A549 (cell line): Measurements from ENCODE around the gene PAQR8. TPM values are rescaled to one million over a fixed set of nuclear protein-coding genes. Genes with fewer than 3 reads are reported as not detected.

Experiments used
- ATAC-seq, 2 experiments: fragments of 200-7000 bp in 1 of 2; fragments of >200 bp in 1 of 2; cut with Nextera tagmentation in 1 of 2; cut with Tn5 transposase in 1 of 2; 3 replicates each; pipeline versions ENCODE4 v1.8.0 to v1.9.1; 2018 to 2020; ENCODE audit warnings: mild to moderate bottlenecking in 1 of 2, moderate library complexity in 1 of 2
- CTCF ChIA-PET: fragments of 300-600 bp; sonication (Branson Sonifier 250); formaldehyde crosslinking; extraction: SDS; loops from one replicate; lab custom pipeline; 2021; ENCODE audit warnings: antibody characterized with exemption, inconsistent platforms; lab: Yijun Ruan, JAX
- POLR2A ChIA-PET: fragments of 350-600 bp; formaldehyde crosslinking; extraction: SDS; loops from one replicate; lab custom pipeline; 2021; ENCODE audit warnings: antibody characterized with exemption, inconsistent platforms; lab: Yijun Ruan, JAX
- DNase-seq, 2 experiments: peaks; one replicate each; pipeline versions ENCODE4 v3.0.0 to v3.0.0-alpha.2; 2011 to 2016; ENCODE audit warnings: low read depth in 1 of 2, low spot score in 1 of 2
- FAIRE-seq: peaks from 2 replicates; lab custom pipeline; 2011; peaks lifted over from hg19 to GRCh38; lab: Jason Lieb, UNC
- H3K27ac ChIP-seq, 2 experiments: fragments of >200 bp; sonication (Bioruptor Twin); formaldehyde crosslinking; 3 replicates each; pipeline ENCODE4 v1.5.1; 2016 to 2017
- H3K4me1 ChIP-seq: fragments of >200 bp; sonication (Bioruptor Twin); formaldehyde crosslinking; 3 replicates; pipeline ENCODE4 v1.6.1; 2016
- H3K4me2 ChIP-seq: fragments of >200 bp; sonication (Bioruptor Twin); formaldehyde crosslinking; 3 replicates; pipeline ENCODE4 v1.6.1; 2016
- H3K4me3 ChIP-seq: fragments of >200 bp; sonication (Bioruptor Twin); formaldehyde crosslinking; 3 replicates; pipeline ENCODE4 v1.5.1; 2016
- H3K9me3 ChIP-seq: fragments of >200 bp; sonication (Bioruptor Twin); formaldehyde crosslinking; 3 replicates; pipeline ENCODE4 v1.6.1; 2016
- ATOH8 ChIP-seq: fragments of 250-450 bp; sonication (Bioruptor Pico); IDR thresholded peaks from 2 replicates; pipeline ENCODE4 v1.5.0; 2020; ENCODE audit warnings: low read depth, mild to moderate bottlenecking, moderate library complexity
- BCL3 ChIP-seq: fragments of >200 bp; sonication (Bioruptor Twin); formaldehyde crosslinking; IDR thresholded peaks from 3 replicates; pipeline ENCODE4 v1.6.1; 2016
- BHLHE40 ChIP-seq: IDR thresholded peaks from 2 replicates; pipeline ENCODE4 v1.6.1; 2012; ENCODE audit warnings: low read depth, low read length, inconsistent platforms
- CBX8 ChIP-seq: fragments of 200-600 bp; sonication (generic); IDR thresholded peaks from 2 replicates; pipeline ENCODE4 v1.6.1; 2016
- EHMT2 ChIP-seq: fragments of 200-600 bp; sonication (generic); IDR thresholded peaks from 2 replicates; pipeline ENCODE4 v1.6.1; 2016; ENCODE audit warnings: antibody characterized with exemption, low read depth, mild to moderate bottlenecking, moderate library complexity
- ESRRA ChIP-seq: fragments of 150-350 bp; IDR thresholded peaks from 2 replicates; pipeline ENCODE4 v1.6.1; 2014; ENCODE audit warnings: mild to moderate bottlenecking, low read length, borderline replicate concordance
- FOSL2 ChIP-seq, 2 experiments: fragments of 450-650 bp in 1 of 2; fragments of >200 bp in 1 of 2; sonication (Bioruptor Twin) in 1 of 2; formaldehyde crosslinking; IDR thresholded peaks; 2 replicates each; pipeline versions ENCODE4 v1.5.0 to v1.6.1; 2016 to 2020; ENCODE audit warnings: mild to moderate bottlenecking in 1 of 2, moderate library complexity in 1 of 2
- GATA3 ChIP-seq: IDR thresholded peaks from 2 replicates; pipeline ENCODE4 v1.6.1; 2012; ENCODE audit warnings: borderline replicate concordance
- HMGXB4 ChIP-seq: fragments of 250-450 bp; sonication (Bioruptor Pico); IDR thresholded peaks from 2 replicates; pipeline ENCODE4 v1.5.0; 2021; ENCODE audit warnings: mild to moderate bottlenecking, moderate library complexity, borderline replicate concordance
- HOXA7 ChIP-seq: fragments of 250-450 bp; sonication (Bioruptor Pico); IDR thresholded peaks from 2 replicates; pipeline ENCODE4 v1.5.0; 2020; ENCODE audit warnings: mild to moderate bottlenecking, moderate library complexity
- HOXB13 ChIP-seq: fragments of 250-450 bp; sonication (Bioruptor Pico); IDR thresholded peaks from 2 replicates; pipeline ENCODE4 v1.5.0; 2020; ENCODE audit warnings: low read depth, mild to moderate bottlenecking, moderate library complexity
- HOXB5 ChIP-seq: fragments of 250-450 bp; sonication (Bioruptor Pico); IDR thresholded peaks from 2 replicates; pipeline ENCODE4 v1.5.0; 2020; ENCODE audit warnings: mild to moderate bottlenecking, moderate library complexity
- JUN ChIP-seq, 2 experiments: fragments of >200 bp; sonication (Bioruptor Twin); formaldehyde crosslinking; IDR thresholded peaks; 2 replicates in 1 of 2; 3 replicates in 1 of 2; pipeline ENCODE4 v1.6.1; 2016 to 2017
- JUNB ChIP-seq: fragments of >200 bp; sonication (Bioruptor Twin); formaldehyde crosslinking; IDR thresholded peaks from 2 replicates; pipeline ENCODE4 v1.6.1; 2016
- MAFK ChIP-seq: fragments of 450-650 bp; IDR thresholded peaks from 2 replicates; pipeline ENCODE4 v1.6.1; 2014; ENCODE audit not compliant: partially characterized antibody
- MAX ChIP-seq: IDR thresholded peaks from 2 replicates; pipeline ENCODE4 v1.6.1; 2012
- MYC ChIP-seq: IDR thresholded peaks from 2 replicates; pipeline ENCODE4 v1.6.1; 2012; ENCODE audit warnings: mild to moderate bottlenecking, inconsistent platforms, low read length, improper control_type of control experiment, borderline replicate concordance
- NPAS2 ChIP-seq: fragments of 250-450 bp; sonication (Bioruptor Pico); IDR thresholded peaks from 2 replicates; pipeline ENCODE4 v1.8.0; 2022; ENCODE audit warnings: mild to moderate bottlenecking, moderate library complexity, borderline replicate concordance
- PHF8 ChIP-seq: fragments of 200-600 bp; sonication (generic); IDR thresholded peaks from 2 replicates; pipeline ENCODE4 v1.6.1; 2016; ENCODE audit warnings: low read depth, mild to moderate bottlenecking, antibody characterized with exemption, moderate library complexity, borderline replicate concordance
- RAD21 ChIP-seq, 2 experiments: fragments of >200 bp in 1 of 2; sonication (Bioruptor Twin) in 1 of 2; formaldehyde crosslinking in 1 of 2; IDR thresholded peaks in 1 of 2; conservative IDR thresholded peaks in 1 of 2; 2 replicates in 1 of 2; 3 replicates in 1 of 2; pipeline ENCODE4 v1.6.1; 2012 to 2018; ENCODE audit warnings: inconsistent platforms in 1 of 2
- RFX5 ChIP-seq: fragments of 450-650 bp; IDR thresholded peaks from 2 replicates; pipeline ENCODE4 v1.7.1; 2014; ENCODE audit warnings: antibody characterized with exemption, mild to moderate bottlenecking, moderate library complexity
- RNF2 ChIP-seq: fragments of 200-600 bp; sonication (generic); IDR thresholded peaks from 2 replicates; pipeline ENCODE4 v1.6.1; 2016; ENCODE audit warnings: low read depth, mild to moderate bottlenecking, antibody characterized with exemption, moderate library complexity, borderline replicate concordance
- USF2 ChIP-seq: fragments of 450-650 bp; IDR thresholded peaks from 2 replicates; pipeline ENCODE4 v1.6.1; 2014; ENCODE audit warnings: antibody characterized with exemption
- ZFP36 ChIP-seq: fragments of 450-650 bp; IDR thresholded peaks from 2 replicates; pipeline ENCODE4 v1.6.1; 2014; ENCODE audit warnings: borderline replicate concordance; ENCODE audit not compliant: partially characterized antibody
- WGBS: methylation state at CpG from one replicate; pipeline ENCODE4 v1.1.6; 2017; ENCODE audit errors: missing lambda C conversion rate; 5-methylcytosine and 5-hydroxymethylcytosine counted together
- polyA plus RNA-seq, 4 experiments: library from polyadenylated mRNA; depleted of rRNA in 3 of 4; stranded (reverse); fragments of >200 nt; fragmentation: RNase III in 1 of 4; extraction: RNeasy Plus Mini Kit Qiagen cat#74134 plus additional on column Dnase treatment in 1 of 4; gene quantifications; 2 replicates in 3 of 4; 3 replicates in 1 of 4; pipeline ENCODE4 v1.2.3, GENCODE V29; 2011 to 2017

Gene PAQR8
- polyA plus RNA-seq, 2 of the 4 experiments (the other 2 are of a cell fraction): 0.80 to 1.2 TPM

GRCh38 chr6:52351879-52352238, 10.1 kb upstream of the PAQR8 start:
- ChIA-PET POLR2A (interaction anchor here (0.8 to 1.7 kb wide), 3 partner anchors 10 to 67 kb away, joined by 4 to 24 read pairs (median 7); partner anchors contain the start of genes MCM3 and PAQR8), CTCF (interaction anchor here (1.1 to 3.1 kb wide), 3 partner anchors 10 to 65 kb away, joined by 3 to 9 read pairs (median 6); partner anchors contain the start of gene PAQR8)

GRCh38 chr6:52352239-52353018, 9.5 kb upstream of the PAQR8 start:
- ChIA-PET CTCF (interaction anchor here (1.1 to 3.1 kb wide), 3 partner anchors 10 to 66 kb away, joined by 3 to 9 read pairs (median 6); partner anchors contain the start of gene PAQR8), POLR2A (interaction anchor here (0.6 to 1.7 kb wide), 4 partner anchors 9 to 68 kb away, joined by 4 to 24 read pairs (median 6); partner anchors contain the start of genes MCM3 and PAQR8)
- peaks cover 17% of the 10 kb centered on the region for H3K4me1 ChIP-seq
- WGBS: 2% methylated on average over 5 of the region's 5 CpGs
- DNase-seq (peak; percentile 65 to 79), ATAC-seq (peak; percentile 98 to 99), FAIRE-seq (no peak)
- peak overlapping the region; percentile 12; the same call in 1 of the 3 replicates for H3K4me3 ChIP-seq
- no peaks in the 10 kb centered on the region for H3K9me3 ChIP-seq
- H3K27ac ChIP-seq: peak overlapping the region; percentile 81 to 86
- H3K4me2 ChIP-seq: peak overlapping the region; percentile 79
- TF ChIP-seq HOXA7 (CRISPR knock-in tag) (no peak), MAFK (peak; percentile 69), HMGXB4 (CRISPR knock-in tag) (no peak), BHLHE40 (no peak), HOXB13 (CRISPR knock-in tag) (no peak), JUNB (peak; percentile 77), PHF8 (no peak), NPAS2 (CRISPR knock-in tag) (no peak), RFX5 (no peak), USF2 (no peak), EHMT2 (no peak), ESRRA (no peak), BCL3 (no peak), MAX (no peak), CBX8 (no peak), RNF2 (no peak), FOSL2 (IDR thresholded peaks at IDR 0.05) (peak; percentile 70), FOSL2 (CRISPR knock-in tag; IDR thresholded peaks at IDR 0.05) (peak; percentile 85)

More at GRCh38 chr6:52351879-52352238, 10.1 kb upstream of the PAQR8 start:
- 80% methylated on average over 1 of the region's 1 CpG for WGBS
- ATAC-seq: no peak; a peak in 2 of 6 replicates
- peak overlapping the region; percentile 79 for H3K4me2 ChIP-seq
- peaks cover 17% of the 10 kb centered on the region for H3K4me1 ChIP-seq
- no peaks in the 10 kb centered on the region for H3K9me3 ChIP-seq
- no peak for FAIRE-seq
- no peak overlapping the region for H3K4me3 ChIP-seq
- H3K27ac ChIP-seq: peak overlapping the region; percentile 81 to 86
- TF ChIP-seq RAD21 (conservative IDR thresholded peaks at IDR 0.05 in 1 of 2, IDR thresholded peaks at IDR 0.05 in 1 of 2): no peak
- no peak for TF ChIP-seq JUN (IDR thresholded peaks at IDR 0.05)
- no peak for TF ChIP-seq GATA3
- no peak for TF ChIP-seq USF2
- TF ChIP-seq HOXB5 (CRISPR knock-in tag): no peak
- TF ChIP-seq MYC: no peak
- no peak for TF ChIP-seq ZFP36
- TF ChIP-seq ATOH8: no peak
- TF ChIP-seq RNF2: no peak
- no peak for TF ChIP-seq EHMT2
- no peak for TF ChIP-seq PHF8
- TF ChIP-seq, all 56 proteins: peak for 0
- DNase-seq: no peak
